Measurements from ENCODE around the gene TNNT3. TPM values are rescaled to one million over a fixed set of nuclear protein-coding genes. Genes with fewer than 3 reads are reported as not detected.
A peak's percentile ranks its signal among the peaks of the same experiment; 100 is the strongest.

TNNT3 gene
- polyA plus RNA-seq, 2 of the 4 experiments (the other 2 are of a cell fraction) = not detected

GRCh38 chr11:1930462-1930830 is 10.9 kb downstream of the TNNT3 start:
- Histone ChIP-seq H3K4me3 (no peak overlapping the region), H3K4me1 (no peaks in the 10 kb centered on the region), H3K9me3 (no peaks in the 10 kb centered on the region), H3K4me2 (no peak overlapping the region), H3K27ac (no peak overlapping the region)
- 84% methylated on average over 9 of the region's 9 CpGs for WGBS (ENCODE audit: missing lambda C conversion rate)
- TF ChIP-seq HMGXB4 (CRISPR knock-in tag; IDR thresholded peaks at IDR 0.05; ENCODE audit: borderline replicate concordance) = no peak
- no peak for TF ChIP-seq ZFP36 (IDR thresholded peaks at IDR 0.05; ENCODE audit: borderline replicate concordance, partially characterized antibody)
- no peak for TF ChIP-seq ATOH8 (CRISPR knock-in tag; IDR thresholded peaks at IDR 0.05; ENCODE audit: low read depth)
- TF ChIP-seq EP300 (IDR thresholded peaks at IDR 0.05) = no peak
- TF ChIP-seq FOSB (CRISPR knock-in tag; IDR thresholded peaks at IDR 0.05) = no peak
- no peak for TF ChIP-seq E2F6 (IDR thresholded peaks at IDR 0.05; ENCODE audit: borderline replicate concordance, low read depth)
- no peak for TF ChIP-seq CEBPB (IDR thresholded peaks at IDR 0.05)
- TF ChIP-seq CHD2 (IDR thresholded peaks at IDR 0.05; ENCODE audit: low read length, partially characterized antibody) = no peak
- no peak for TF ChIP-seq RNF2 (IDR thresholded peaks at IDR 0.05; ENCODE audit: borderline replicate concordance, low read depth)
- POLR2A ChIA-PET = no interaction called here
- ATAC-seq (no peak), DNase-seq (ENCODE audit: low read depth in 1 of 2, low spot score in 1 of 2) (no peak), FAIRE-seq (no peak)
- CTCF ChIA-PET = interaction anchor here (1.0 to 1.6 kb wide), 2 partner anchors 48 to 237 kb away, joined by 4 to 5 read pairs; no protein-coding TSS in a partner anchor

GRCh38 chr11:1931341-1932104 is 12.0 kb downstream of the TNNT3 start:
- no peak for DNase-seq (ENCODE audit: low read depth in 1 of 2, low spot score in 1 of 2)
- FAIRE-seq = no peak
- ChIA-PET CTCF (interaction anchor here (0.6 to 2.7 kb wide), 4 partner anchors 48 to 225 kb away, joined by 3 to 8 read pairs (median 3); no protein-coding TSS in a partner anchor), POLR2A (no interaction called here)
- H3K9me3 ChIP-seq = no peaks in the 10 kb centered on the region
- no peak overlapping the region for H3K27ac ChIP-seq
- H3K4me1 ChIP-seq = no peaks in the 10 kb centered on the region
- ATAC-seq = no peak
- no peak overlapping the region for H3K4me3 ChIP-seq
- WGBS (ENCODE audit: missing lambda C conversion rate) = 50% methylated on average over 18 of the region's 18 CpGs
- H3K4me2 ChIP-seq = peak overlapping the region; percentile 1; the same call in 1 of the 3 replicates
- TF ChIP-seq RFX5 (IDR thresholded peaks at IDR 0.05) (no peak), RARB (CRISPR knock-in tag; IDR thresholded peaks at IDR 0.05) (no peak), MAZ (IDR thresholded peaks at IDR 0.05; ENCODE audit: borderline replicate concordance, low read depth, low read length) (no peak), REST (IDR thresholded peaks at IDR 0.05) (no peak), KDM5A (IDR thresholded peaks at IDR 0.05) (no peak), USF2 (IDR thresholded peaks at IDR 0.05) (no peak), RCOR1 (IDR thresholded peaks at IDR 0.05; ENCODE audit: low read depth, low read length) (no peak), GATA3 (IDR thresholded peaks at IDR 0.05; ENCODE audit: borderline replicate concordance) (no peak), NR3C1 (IDR thresholded peaks at IDR 0.05) (no peak), HOXB13 (CRISPR knock-in tag; IDR thresholded peaks at IDR 0.05; ENCODE audit: low read depth) (no peak), RNF2 (IDR thresholded peaks at IDR 0.05; ENCODE audit: borderline replicate concordance, low read depth) (no peak), KDM1A (IDR thresholded peaks at IDR 0.05; ENCODE audit: low read depth) (no peak), HOXA7 (CRISPR knock-in tag; IDR thresholded peaks at IDR 0.05) (no peak), CHD2 (IDR thresholded peaks at IDR 0.05; ENCODE audit: low read length, partially characterized antibody) (no peak), TP53 (CRISPR knock-in tag; IDR thresholded peaks at IDR 0.05) (no peak), CTCF (IDR thresholded peaks at IDR 0.05) (no peak), SMC3 (IDR thresholded peaks at IDR 0.05) (no peak)
